LoVo (cell line): Measurements from ENCODE around the gene TRABD2A.
"Not testable (repeated sequence)": the region's sequence is repeated elsewhere in the genome, so short reads cannot be mapped to it uniquely, and the experiment has no call there.

Experiments used
- DNase-seq: peaks from one replicate; pipeline ENCODE4 v3.0.0-alpha.2; 2016; ENCODE audit warnings: low spot score

The TRABD2A gene

GRCh38 chr2:84879584-84880394 is 1.1 kb downstream of the TRABD2A start:
- no peak for DNase-seq

DNA sequence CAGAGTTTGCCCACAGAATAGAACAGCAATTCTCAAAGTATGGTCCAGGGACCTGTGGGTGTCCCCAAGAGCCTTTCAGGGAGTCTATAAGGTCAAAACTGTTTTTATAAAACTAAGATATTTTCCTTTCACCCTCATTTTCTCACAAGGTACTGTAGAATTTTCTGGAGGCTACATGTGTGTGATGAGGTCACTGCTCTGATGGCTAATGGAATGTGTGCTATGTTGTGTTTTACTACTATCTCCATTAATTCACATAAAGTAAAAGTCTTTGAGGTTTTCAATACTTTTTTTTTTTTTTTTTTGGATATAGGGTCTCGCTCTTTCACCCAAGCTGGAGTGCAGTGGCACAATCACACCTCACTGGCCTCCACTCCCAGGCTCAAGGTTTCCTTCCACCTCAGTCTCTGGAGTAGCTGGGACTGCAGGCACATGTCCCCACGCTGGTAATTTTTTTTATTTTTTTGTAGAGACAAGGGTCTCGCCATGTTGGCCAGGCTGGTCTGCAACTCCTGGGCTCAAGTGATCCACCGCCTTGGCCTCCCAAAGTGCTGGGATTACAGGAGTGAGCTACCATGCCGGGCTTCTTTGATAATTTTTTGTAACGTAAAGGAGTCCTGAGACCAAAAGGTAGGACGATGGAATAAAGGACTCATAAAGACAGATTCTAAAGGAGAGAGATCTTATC is 1.8 kb downstream of the TRABD2A start:
- no peak for DNase-seq

DNA sequence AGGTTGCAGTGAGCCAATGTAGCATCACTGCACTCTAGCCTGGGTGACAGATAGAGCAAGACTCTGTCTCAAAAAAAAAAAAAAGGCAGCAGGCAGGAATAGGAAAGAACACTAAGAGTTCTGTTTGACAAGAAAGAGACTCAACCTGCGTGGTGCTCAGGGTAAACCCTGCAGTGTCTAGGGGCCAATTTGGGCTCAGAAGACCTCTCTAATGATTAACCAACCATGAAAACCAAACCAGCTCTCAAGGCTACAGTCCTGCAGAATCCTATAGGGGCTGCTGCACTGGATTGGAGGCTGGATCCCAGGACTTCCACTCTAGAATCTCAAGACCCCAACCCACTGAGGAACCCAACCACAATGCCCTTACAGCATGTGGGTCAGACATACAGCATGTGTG is 2.4 kb downstream of the TRABD2A start:
- no peak for DNase-seq

GRCh38 chr2:84876369-84876768 is 4.5 kb downstream of the TRABD2A start:
- no peak for DNase-seq

DNA sequence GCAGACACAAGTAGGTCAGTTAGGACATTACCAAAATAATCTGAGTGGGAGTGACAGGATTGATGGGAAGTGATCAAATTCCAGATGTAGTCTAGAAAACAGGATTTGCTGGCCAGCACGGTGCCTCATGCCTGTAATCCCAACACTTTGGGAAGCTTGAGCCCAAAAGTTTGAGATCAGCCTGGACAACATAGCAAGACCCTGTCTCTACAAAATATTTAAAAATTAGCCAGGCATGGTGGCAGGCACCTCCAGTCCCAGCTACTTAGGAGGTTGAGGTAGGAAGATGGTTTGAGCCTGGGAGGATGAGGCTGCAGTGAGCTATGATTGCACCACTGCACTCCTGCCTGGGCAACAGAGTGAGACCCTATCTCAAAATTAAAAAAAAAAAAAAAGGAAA is 5.3 kb downstream of the TRABD2A start:
- DNase-seq, result not testable (repeated sequence)

- no peak for DNase-seq
Observed at GRCh38 chr2:84875213-84875560, 5.7 kb downstream of the TRABD2A start.

GRCh38 chr2:84874381-84875212 is 6.3 kb downstream of the TRABD2A start:
- no peak for DNase-seq

- DNase-seq, result no peak
Observed at GRCh38 chr2:84873350-84873749, 7.5 kb downstream of the TRABD2A start.

DNA sequence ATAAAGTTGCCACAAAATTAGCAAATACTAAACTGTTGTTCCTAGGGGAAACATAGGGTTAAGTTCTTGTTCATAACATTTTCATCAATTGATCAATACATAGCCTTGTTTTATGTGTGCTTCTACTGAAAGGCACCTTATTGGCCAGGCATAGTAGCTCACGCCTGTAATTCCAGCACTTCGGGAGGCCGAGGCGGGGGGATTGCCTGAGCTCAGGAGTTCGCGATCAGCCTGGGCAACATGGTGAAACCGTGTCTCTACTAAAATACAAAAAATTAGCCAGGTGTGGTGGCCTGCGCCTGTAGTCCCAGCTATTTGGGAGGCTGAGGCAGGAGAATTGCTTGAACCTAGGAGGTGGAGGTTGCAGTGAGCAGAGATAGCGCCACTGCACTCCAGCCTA is 8.2 kb downstream of the TRABD2A start:
- not testable (repeated sequence) for DNase-seq

DNA sequence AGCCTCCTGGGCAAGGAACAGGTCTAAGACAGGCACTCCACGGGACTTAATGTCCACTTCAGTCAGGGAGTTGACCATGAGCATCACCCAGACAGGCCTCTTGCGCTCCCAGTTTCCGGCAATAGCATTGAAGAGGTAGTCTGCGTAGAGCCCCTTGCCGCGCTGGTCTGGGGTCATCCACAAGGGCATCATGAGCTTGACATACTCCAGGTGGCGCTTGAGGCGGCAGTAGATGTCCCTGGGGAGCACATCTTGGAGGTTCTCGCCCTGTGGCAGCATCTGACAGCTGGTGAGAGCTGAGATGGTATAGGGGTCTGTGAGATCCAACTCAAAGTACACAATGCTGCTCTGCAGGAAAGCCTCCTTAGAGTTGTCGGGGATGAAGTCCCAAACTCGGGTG is 10.6 kb downstream of the TRABD2A start:
- no peak for DNase-seq

DNA sequence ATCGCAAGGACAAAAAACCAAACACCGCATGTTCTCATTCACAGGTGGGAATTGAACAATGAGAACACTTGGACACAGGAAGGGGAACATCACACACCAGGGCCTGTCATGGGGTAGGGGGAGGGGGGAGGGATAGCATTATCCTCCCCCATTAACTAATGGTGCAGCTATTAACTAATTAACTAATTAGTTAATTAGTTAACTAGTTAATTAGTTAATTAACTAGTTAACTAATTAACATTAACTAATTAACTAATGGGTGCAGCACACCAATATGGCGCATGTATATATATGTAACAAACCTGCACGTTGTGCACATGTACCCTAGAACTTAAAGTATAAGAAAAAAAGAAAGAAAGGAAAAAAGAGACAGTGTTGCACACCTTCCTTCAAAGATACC is 12.6 kb downstream of the TRABD2A start:
- DNase-seq, result not testable (repeated sequence)

GRCh38 chr2:84866122-84866521 is 14.8 kb downstream of the TRABD2A start:
- DNase-seq, result no peak

- no peak for DNase-seq
Observed at GRCh38 chr2:84865181-84865783, 15.6 kb downstream of the TRABD2A start.

- DNase-seq, result no peak
Observed at GRCh38 chr2:84862006-84862405, 18.9 kb downstream of the TRABD2A start.

- no peak for DNase-seq
Observed at GRCh38 chr2:84861539-84861938, 19.3 kb downstream of the TRABD2A start.

GRCh38 chr2:84858937-84859336 is 21.9 kb downstream of the TRABD2A start:
- DNase-seq, result no peak

- no peak for DNase-seq
Observed at GRCh38 chr2:84858123-84858522, 22.8 kb downstream of the TRABD2A start.

- no peak for DNase-seq
Observed at GRCh38 chr2:84857566-84857965, 23.3 kb downstream of the TRABD2A start.

DNA sequence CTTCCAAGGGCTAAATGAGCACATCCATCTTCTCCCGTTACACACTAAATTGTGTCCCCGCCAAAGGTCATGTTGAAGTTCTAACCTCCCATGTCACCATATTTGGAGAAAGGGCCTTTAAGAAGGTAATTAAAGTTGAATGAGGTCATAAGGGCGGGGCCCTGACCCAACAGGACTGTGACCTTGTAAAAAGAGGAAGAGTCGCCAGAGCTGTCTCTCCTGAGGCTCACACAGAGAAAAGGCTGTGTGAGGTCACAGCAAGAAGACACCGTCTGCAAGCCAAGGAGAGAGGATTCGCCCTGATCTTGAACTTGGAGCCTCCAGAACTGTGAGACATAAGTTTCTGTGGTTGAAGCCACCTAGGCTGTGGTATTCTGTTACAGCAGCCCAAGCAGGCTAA is 24.1 kb downstream of the TRABD2A start:
- DNase-seq, result no peak

GRCh38 chr2:84855731-84856130 is 25.2 kb downstream of the TRABD2A start:
- DNase-seq, result no peak

DNA sequence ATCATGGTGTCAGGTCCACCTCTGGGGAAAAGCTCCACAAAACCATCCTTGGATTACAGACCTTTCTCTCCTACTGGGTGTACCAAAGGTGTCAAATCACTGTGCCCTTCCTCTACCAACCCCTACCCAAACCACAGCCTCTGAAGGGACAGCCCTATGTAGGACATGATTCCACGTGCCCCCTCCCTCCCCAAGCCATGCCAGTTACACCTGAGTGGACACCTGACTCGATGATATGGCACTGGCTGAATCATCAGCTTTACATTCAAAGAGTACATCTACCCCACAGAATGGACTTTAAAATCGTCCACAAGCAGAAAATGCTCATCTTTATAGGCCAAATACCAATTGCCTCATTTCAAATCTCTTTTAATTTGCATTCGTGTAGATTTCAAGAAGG is 26.0 kb downstream of the TRABD2A start:
- DNase-seq, result no peak

- DNase-seq, result no peak
Observed at GRCh38 chr2:84851876-84852275, 29.0 kb downstream of the TRABD2A start.
